ENCODE measurements around the gene ANKRD34C.

ANKRD34C gene

GRCh38 chr15:79282371-79283251 is at the start of gene ANKRD34C:
Gene ANKRD34C, plus strand, starts transcription at chr15:79282722. Its CDS starts 10,563 bp downstream, at chr15:79293285.
- no peak within 1 kb of the TSS for H3K27ac ChIP-seq

GRCh38 chr15:79233236-79233635 is 49.3 kb upstream of the ANKRD34C start:
- TF ChIP-seq CTCF (conservative IDR thresholded peaks at IDR 0.05) (no peak), ZFX (IDR thresholded peaks at IDR 0.05) (no peak)
- H3K27ac ChIP-seq: no peak overlapping the region

More at GRCh38 chr15:79282371-79283251, at the start of gene ANKRD34C:
- TF ChIP-seq ZFX (IDR thresholded peaks at IDR 0.05): no peak

GRCh38 chr15:79240036-79240435 is 42.5 kb upstream of the ANKRD34C start:
- H3K27ac ChIP-seq: no peak overlapping the region
- no peak for TF ChIP-seq CTCF (conservative IDR thresholded peaks at IDR 0.05)
- TF ChIP-seq ZFX (IDR thresholded peaks at IDR 0.05): no peak

DNA sequence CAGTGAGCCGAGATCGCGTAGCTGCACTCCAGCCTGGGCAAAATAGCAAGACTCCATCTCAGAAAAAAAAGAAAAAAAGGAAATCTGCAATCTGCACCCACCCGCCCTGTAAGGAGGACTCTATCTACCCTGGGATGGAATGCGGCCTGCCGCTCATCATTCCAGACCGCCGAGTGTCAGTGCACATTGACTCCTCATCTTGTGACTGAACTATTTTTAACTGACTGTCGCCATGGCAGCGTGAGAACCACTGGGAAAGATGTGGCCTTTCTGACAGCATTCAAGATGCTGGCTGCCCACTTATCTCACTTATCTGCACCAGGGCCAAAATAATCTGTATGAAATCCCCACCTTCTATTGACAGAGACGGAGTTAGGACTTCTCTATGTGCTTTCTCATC is 38.8 kb upstream of the ANKRD34C start:
- no peak overlapping the region for H3K27ac ChIP-seq
- TF ChIP-seq CTCF (conservative IDR thresholded peaks at IDR 0.05) (no peak), ZFX (IDR thresholded peaks at IDR 0.05) (no peak)

DNA sequence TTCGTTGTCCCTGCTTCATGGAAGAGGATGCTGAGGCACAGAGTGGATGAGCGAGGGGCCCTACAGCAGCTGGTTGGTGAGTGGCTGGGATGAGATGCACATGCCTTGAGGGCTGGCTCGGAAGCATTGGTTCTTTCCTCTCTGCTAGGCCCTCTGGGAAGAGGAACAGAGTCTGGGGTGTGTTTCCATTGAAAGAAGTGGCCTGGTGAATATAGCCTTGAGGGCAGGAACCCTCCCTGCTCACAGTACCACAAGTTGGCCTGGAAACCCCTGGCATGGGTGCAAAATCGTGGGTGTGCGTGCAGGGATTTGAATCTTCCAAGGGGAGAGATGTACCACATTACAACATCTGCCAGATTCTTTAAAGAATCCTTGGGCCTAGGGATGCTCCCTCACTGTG is 37.6 kb upstream of the ANKRD34C start:
- H3K27ac ChIP-seq: no peak overlapping the region
- TF ChIP-seq ZFX (IDR thresholded peaks at IDR 0.05) (no peak), CTCF (conservative IDR thresholded peaks at IDR 0.05) (no peak)

- no peak overlapping the region for H3K27ac ChIP-seq
- TF ChIP-seq ZFX (IDR thresholded peaks at IDR 0.05) (no peak), CTCF (conservative IDR thresholded peaks at IDR 0.05) (no peak)
Measured at GRCh38 chr15:79248183-79248582, 34.3 kb upstream of the ANKRD34C start.

GRCh38 chr15:79257454-79257853 is 25.1 kb upstream of the ANKRD34C start:
- TF ChIP-seq CTCF (conservative IDR thresholded peaks at IDR 0.05) (no peak), ZFX (IDR thresholded peaks at IDR 0.05) (no peak)
- no peak overlapping the region for H3K27ac ChIP-seq

- TF ChIP-seq ZFX (IDR thresholded peaks at IDR 0.05) (no peak), CTCF (conservative IDR thresholded peaks at IDR 0.05) (no peak)
- no peak overlapping the region for H3K27ac ChIP-seq
Measured at GRCh38 chr15:79261836-79262235, 20.7 kb upstream of the ANKRD34C start.

All from C4-2B (cell line).